Hippocampal formation (tissue), 2 donors: ENCODE measurements around the gene MKRN1.
"Not testable (repeated sequence)": the region's sequence is repeated elsewhere in the genome, so short reads cannot be mapped to it uniquely, and the experiment has no call there.

ENCODE experiments used
- DNase-seq, 2 donors: peaks; one replicate each; lab custom pipeline; 2025; lab: John Stamatoyannopoulos, UW

Gene MKRN1

GRCh38 chr7:140435252-140435895 lies 43.9 kb downstream of the MKRN1 start:
- DNase-seq = no peak

- no peak for DNase-seq
Measured at GRCh38 chr7:140433396-140433795, 45.9 kb downstream of the MKRN1 start.

- DNase-seq = no peak
Measured at GRCh38 chr7:140426130-140426529, 53.2 kb downstream of the MKRN1 start.

GRCh38 chr7:140425718-140426117 lies 53.6 kb downstream of the MKRN1 start:
- no peak for DNase-seq

- DNase-seq = no peak
Measured at GRCh38 chr7:140423501-140423900, 55.8 kb downstream of the MKRN1 start.

GRCh38 chr7:140421521-140421920 lies 57.8 kb downstream of the MKRN1 start:
- no peak for DNase-seq

- no peak for DNase-seq
Measured at GRCh38 chr7:140418653-140419052, 60.7 kb downstream of the MKRN1 start.

- not testable (repeated sequence) for DNase-seq
Measured at GRCh38 chr7:140418156-140418472, 61.2 kb downstream of the MKRN1 start.

- DNase-seq = no peak
Measured at GRCh38 chr7:140417456-140418155, 61.7 kb downstream of the MKRN1 start.

GRCh38 chr7:140416560-140416959 lies 62.7 kb downstream of the MKRN1 start:
- DNase-seq = no peak

GRCh38 chr7:140415816-140416215 lies 63.5 kb downstream of the MKRN1 start:
- DNase-seq = not testable (repeated sequence)

GRCh38 chr7:140415361-140415760 lies 63.9 kb downstream of the MKRN1 start:
- no peak for DNase-seq

GRCh38 chr7:140404565-140405065 lies 74.7 kb downstream of the MKRN1 start:
- DNase-seq = no peak

GRCh38 chr7:140403878-140404564 lies 75.3 kb downstream of the MKRN1 start, which contains the start of gene RAB19:
TSS of gene RAB19 (plus strand) at chr7:140404058. CDS start at chr7:140407647, 3,589 bp downstream.
- DNase-seq = no peak
